HG03097 (cell line): ENCODE data around the gene TSSK1B.
"Not testable (repeated sequence)": the region's sequence is repeated elsewhere in the genome, so short reads cannot be mapped to it uniquely, and the experiment has no call there.

Experiments
- ATAC-seq: cut with Tn5 transposase; IDR thresholded peaks from one replicate; pipeline ENCODE4 v1.9.1; 2021; ENCODE audit not compliant: unreplicated experiment, low FRiP score

The TSSK1B gene

GRCh38 chr5:113405530-113405929, 29.3 kb downstream of the TSSK1B start:
- no peak for ATAC-seq

- no peak for ATAC-seq
Observed at GRCh38 chr5:113404269-113404668, 30.5 kb downstream of the TSSK1B start.

GRCh38 chr5:113397986-113398385, 36.8 kb downstream of the TSSK1B start:
- ATAC-seq = not testable (repeated sequence)

- ATAC-seq = no peak
Observed at GRCh38 chr5:113397046-113397445, 37.7 kb downstream of the TSSK1B start.

GRCh38 chr5:113394658-113395057, 40.1 kb downstream of the TSSK1B start:
- no peak for ATAC-seq

GRCh38 chr5:113390224-113390623, 44.6 kb downstream of the TSSK1B start:
- ATAC-seq = no peak

GRCh38 chr5:113389116-113389515, 45.7 kb downstream of the TSSK1B start:
- ATAC-seq = no peak

GRCh38 chr5:113387844-113388243, 46.9 kb downstream of the TSSK1B start:
- no peak for ATAC-seq

GRCh38 chr5:113384782-113385285, 50.0 kb downstream of the TSSK1B start:
- ATAC-seq = no peak

- no peak for ATAC-seq
Observed at GRCh38 chr5:113382731-113383130, 52.1 kb downstream of the TSSK1B start.
